HCT116 (cell line): ENCODE results near the gene APLF. TPM values are rescaled to one million over a fixed set of nuclear protein-coding genes. Genes with fewer than 3 reads are reported as not detected.

Experiments used
- ATAC-seq: fragments of 200-7000 bp; cut with Tn5 transposase; 2 replicates; pipeline ENCODE4 v1.9.1; 2020; ENCODE audit warnings: mild to moderate bottlenecking, moderate library complexity
- BruUV-seq: library from RNA; stranded (reverse); fragments of 400-500 nt; replicated peaks from 2 replicates; lab custom pipeline; 2021; lab: Mats Ljungman, UMichigan
- CTCF ChIA-PET: fragments of 300-600 bp; sonication (Branson Sonifier 250); formaldehyde crosslinking; loops from one replicate; lab custom pipeline; 2021; ENCODE audit warnings: antibody characterized with exemption; lab: Charles Lee
- POLR2A ChIA-PET: fragments of 300-600, 350-600 bp; sonication (Branson Sonifier 250); formaldehyde crosslinking; loops from one replicate; lab custom pipeline; 2021; ENCODE audit warnings: antibody characterized with exemption; lab: Charles Lee
- RAD21 ChIA-PET, 2 experiments: fragments of 300-600 bp; sonication (Branson Sonifier 250); formaldehyde crosslinking; loops; one replicate each; lab custom pipeline; 2023; ENCODE audit warnings: low total read pairs in 2 of 2; ENCODE audit not compliant: uncharacterized antibody in 2 of 2, unreplicated experiment in 2 of 2, low non-redundant PET in 1 of 2; lab: Charles Lee
- DNase-seq: peaks from one replicate; pipeline ENCODE4 v3.0.0-alpha.2; 2010; ENCODE audit warnings: low read depth, low spot score
- H2AFZ ChIP-seq: fragments of 200-600 bp; shearing (Covaris generic), sonication (generic); 2 replicates; pipeline ENCODE4 v1.6.1; 2017; ENCODE audit warnings: low read depth, mixed run types, mixed read lengths, antibody characterized with exemption, low read length; ENCODE audit not compliant: poor library complexity, severe bottlenecking
- H3K27ac ChIP-seq: 2 replicates; pipeline ENCODE4 v1.5.1; 2012; ENCODE audit warnings: low read depth, low read length
- H3K27me3 ChIP-seq: fragments of 200-600 bp; sonication (generic); 2 replicates; pipeline ENCODE4 v1.6.1; 2016; ENCODE audit warnings: mixed run types, low read length, mixed read lengths; ENCODE audit not compliant: insufficient read depth
- H3K36me3 ChIP-seq, 2 experiments: fragments of 200-500 bp in 1 of 2; fragments of 200-600 bp in 1 of 2; sonication (Bioruptor generic) in 1 of 2; sonication (generic) in 1 of 2; 2 replicates each; pipeline versions ENCODE4 v1.5.1 to v1.6.1; 2014 to 2016; ENCODE audit warnings: low read length in 2 of 2, inconsistent platforms in 1 of 2, mixed read lengths in 1 of 2, mixed run types in 1 of 2; ENCODE audit not compliant: insufficient read depth in 2 of 2, control insufficient read depth in 1 of 2
- H3K4me1 ChIP-seq, 2 experiments: fragments of 200-600 bp in 1 of 2; sonication (generic) in 1 of 2; 2 replicates each; pipeline versions ENCODE4 v1.5.1 to v1.6.1; 2012 to 2017; ENCODE audit warnings: low read length in 2 of 2, inconsistent platforms in 1 of 2, mild to moderate bottlenecking in 1 of 2, mixed read lengths in 1 of 2, mixed run types in 1 of 2, moderate library complexity in 1 of 2; ENCODE audit not compliant: insufficient read depth in 2 of 2, control insufficient read depth in 1 of 2
- H3K4me2 ChIP-seq: fragments of 200-600 bp; sonication (generic); 2 replicates; pipeline ENCODE4 v1.6.1; 2017; ENCODE audit warnings: mixed run types, low read length, mixed read lengths
- H3K4me3 ChIP-seq, 2 experiments: fragments of 200-600 bp in 1 of 2; sonication (generic) in 1 of 2; replicated peaks in 1 of 2; 2 replicates each; pipeline ENCODE4 v1.5.1; 2011 to 2016; ENCODE audit warnings: low read length in 2 of 2, control low read depth in 1 of 2, low read depth in 1 of 2, mild to moderate bottlenecking in 1 of 2, mixed read lengths in 1 of 2, mixed run types in 1 of 2
- H3K79me2 ChIP-seq: fragments of 200-600 bp; sonication (generic); 2 replicates; pipeline ENCODE4 v1.6.1; 2017; ENCODE audit warnings: mild to moderate bottlenecking, mixed run types, low read length, moderate library complexity, mixed read lengths; ENCODE audit not compliant: insufficient read depth
- H3K9ac ChIP-seq: fragments of 200-600 bp; sonication (generic); 2 replicates; pipeline ENCODE4 v1.6.1; 2016; ENCODE audit warnings: low read length, mixed read lengths
- H3K9me2 ChIP-seq: fragments of 200-600 bp; sonication (generic), shearing (Covaris generic); 2 replicates; pipeline ENCODE4 v1.6.1; 2017; ENCODE audit warnings: mixed run types, mild to moderate bottlenecking, moderate library complexity; ENCODE audit not compliant: insufficient read depth
- H3K9me3 ChIP-seq, 2 experiments: fragments of 200-500 bp in 1 of 2; fragments of 200-600 bp in 1 of 2; sonication (Bioruptor generic) in 1 of 2; sonication (generic) in 1 of 2; 2 replicates each; pipeline ENCODE4 v1.6.1; 2014 to 2017; ENCODE audit warnings: low read length in 2 of 2, mixed read lengths in 2 of 2, inconsistent platforms in 1 of 2, low read depth in 1 of 2, mild to moderate bottlenecking in 1 of 2, mixed run types in 1 of 2, moderate library complexity in 1 of 2; ENCODE audit not compliant: control insufficient read depth in 1 of 2, insufficient read depth in 1 of 2
- H4K20me1 ChIP-seq: fragments of 200-600 bp; sonication (generic), shearing (Covaris generic); 2 replicates; pipeline ENCODE4 v1.6.1; 2017; ENCODE audit warnings: mixed run types, mild to moderate bottlenecking, moderate library complexity; ENCODE audit not compliant: insufficient read depth
- CBX3 ChIP-seq: IDR thresholded peaks from 2 replicates; pipeline ENCODE4 v1.6.1; 2012; ENCODE audit warnings: low read depth
- EZH2phosphoT487 ChIP-seq: fragments of 200-600 bp; IDR thresholded peaks from 2 replicates; pipeline ENCODE4 v1.6.1; 2018; ENCODE audit warnings: antibody characterized with exemption, borderline replicate concordance
- MAX ChIP-seq: IDR thresholded peaks from 2 replicates; pipeline ENCODE4 v1.6.1; 2012
- POLR2AphosphoS5 ChIP-seq: IDR thresholded peaks from 2 replicates; pipeline ENCODE4 v1.6.1; 2011; ENCODE audit warnings: mild to moderate bottlenecking, low read depth, low read length, moderate library complexity
- REST ChIP-seq: IDR thresholded peaks from 2 replicates; pipeline ENCODE4 v1.6.1; 2012; ENCODE audit warnings: low read depth
- YY1 ChIP-seq: IDR thresholded peaks from 2 replicates; pipeline ENCODE4 v1.6.1; 2011; ENCODE audit warnings: low read length, low read depth, moderate library complexity, mild to moderate bottlenecking; ENCODE audit not compliant: insufficient replicate concordance; ENCODE audit errors: extremely low read depth
- intact Hi-C: fragments of 100-400 bp; cut with micrococcal nuclease; formaldehyde crosslinking; loops from 2 replicates; pipeline ENCODE4 v1.10.0; 2022
- total RNA-seq: library from RNA; stranded (reverse); gene quantifications from one replicate; pipeline ENCODE4 v1.2.1, GENCODE V29; 2021; ENCODE audit not compliant: unreplicated experiment

Gene APLF
- total RNA-seq, 1 experiment from 2014 or later = 1.6 TPM

- no peak for DNase-seq
- no peaks in the 10 kb centered on the region for H3K4me1 ChIP-seq
- no peak overlapping the region for H3K9ac ChIP-seq
- H3K27ac ChIP-seq = no peak overlapping the region
- no peak overlapping the region for H3K4me2 ChIP-seq
- no peaks in the 10 kb centered on the region for H3K9me2 ChIP-seq
- no peaks in the 10 kb centered on the region for H3K9me3 ChIP-seq
- ChIA-PET POLR2A (no interaction called here), CTCF (interaction anchor here (1.0 kb wide), 1 partner anchor 53 kb away, joined by 3 read pairs; no protein-coding TSS in a partner anchor), RAD21 (no interaction called here)
- TF ChIP-seq MAX = no peak
- TF ChIP-seq REST = no peak
- TF ChIP-seq YY1 = no peak
- TF ChIP-seq POLR2AphosphoS5 = no peak
- TF ChIP-seq CBX3 = no peak
- TF ChIP-seq EZH2phosphoT487 = no peak
- no peaks in the 10 kb centered on the region for H4K20me1 ChIP-seq
- H2AFZ ChIP-seq = no peak overlapping the region
- H3K27me3 ChIP-seq = no peaks in the 10 kb centered on the region
- intact Hi-C loops = no loop called here
- H3K4me3 ChIP-seq = no peak overlapping the region
- BruUV-seq = no TSS peak
- ATAC-seq = no peak
- H3K79me2 ChIP-seq = no peaks in the 10 kb centered on the region
- no peaks in the 10 kb centered on the region; a peak in 1 of 4 replicates for H3K36me3 ChIP-seq
These were observed 48.9 kb downstream of the APLF start for GRCh38 chr2:68516051-68516955.
